HG03575 (cell line): ENCODE measurements around the gene REXO5.
"Not testable (repeated sequence)": the region's sequence is repeated elsewhere in the genome, so short reads cannot be mapped to it uniquely, and the experiment has no call there.

ENCODE experiments used
- ATAC-seq: cut with Tn5 transposase; IDR thresholded peaks from one replicate; pipeline ENCODE4 v1.9.1; 2021; ENCODE audit not compliant: unreplicated experiment, insufficient number of reproducible peaks, low FRiP score; ENCODE audit errors: extremely low read depth

Gene REXO5

GRCh38 chr16:20839504-20839903, 33.2 kb downstream of the REXO5 start:
- no peak for ATAC-seq

DNA sequence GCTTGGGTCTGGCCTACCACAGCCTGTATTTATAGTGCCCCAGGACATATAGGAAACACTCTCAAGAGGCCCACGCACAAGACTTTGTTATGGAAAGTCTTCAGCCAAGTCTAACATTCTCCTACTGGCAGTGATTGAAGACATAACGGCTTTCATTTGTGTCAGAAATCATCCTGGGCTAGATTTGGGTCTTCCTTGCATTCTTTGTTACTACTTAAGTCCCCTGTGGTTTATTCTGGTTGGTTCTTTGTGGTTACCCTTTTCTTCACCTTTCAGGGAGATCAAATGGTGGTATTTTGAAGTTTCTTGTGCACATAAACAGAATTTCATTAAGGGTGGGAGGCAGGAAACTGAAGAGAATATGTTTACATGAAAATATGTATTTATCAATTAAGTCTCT, 37.7 kb downstream of the REXO5 start:
- ATAC-seq: no peak

DNA sequence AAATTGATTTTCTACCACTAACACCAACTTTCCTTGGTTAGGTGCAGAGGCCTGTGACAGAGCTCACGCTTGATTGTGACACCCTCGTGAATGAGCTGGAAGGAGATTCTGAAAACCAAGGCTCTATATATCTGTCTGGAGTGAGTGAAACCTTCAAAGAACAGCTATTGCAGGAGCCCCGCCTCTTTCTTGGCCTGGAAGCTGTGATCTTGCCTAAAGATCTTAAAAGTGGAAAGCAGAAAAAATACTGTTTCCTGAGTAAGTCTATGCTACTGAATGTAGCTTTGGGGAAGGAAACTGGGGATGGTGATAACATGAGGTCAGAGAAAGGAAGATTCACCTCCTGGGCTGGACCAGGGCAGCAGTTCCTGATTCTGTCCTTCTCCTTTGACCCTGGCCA, 38.3 kb downstream of the REXO5 start:
- no peak for ATAC-seq

DNA sequence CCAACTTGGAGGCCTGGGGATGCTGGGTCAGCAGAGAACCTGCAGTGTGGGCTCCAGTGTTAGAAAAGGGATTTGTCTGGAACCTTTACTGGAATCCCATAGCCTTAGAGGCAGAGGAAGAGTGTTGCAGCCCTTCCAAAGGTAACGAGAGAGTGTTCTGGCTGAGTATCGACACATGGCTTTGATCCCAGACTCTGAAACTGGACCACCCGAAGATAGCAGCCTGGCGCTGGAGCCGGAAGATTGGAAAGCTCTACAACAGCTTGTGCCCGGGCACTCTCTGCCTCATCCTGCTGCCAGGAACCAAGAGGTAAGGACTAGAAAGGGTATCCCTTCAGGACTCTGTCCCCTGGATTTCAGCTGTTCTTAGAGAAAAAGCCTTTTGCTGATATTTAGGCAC, 39.7 kb downstream of the REXO5 start:
- ATAC-seq: no peak

GRCh38 chr16:20846551-20846950, 40.2 kb downstream of the REXO5 start:
- ATAC-seq: no peak

DNA sequence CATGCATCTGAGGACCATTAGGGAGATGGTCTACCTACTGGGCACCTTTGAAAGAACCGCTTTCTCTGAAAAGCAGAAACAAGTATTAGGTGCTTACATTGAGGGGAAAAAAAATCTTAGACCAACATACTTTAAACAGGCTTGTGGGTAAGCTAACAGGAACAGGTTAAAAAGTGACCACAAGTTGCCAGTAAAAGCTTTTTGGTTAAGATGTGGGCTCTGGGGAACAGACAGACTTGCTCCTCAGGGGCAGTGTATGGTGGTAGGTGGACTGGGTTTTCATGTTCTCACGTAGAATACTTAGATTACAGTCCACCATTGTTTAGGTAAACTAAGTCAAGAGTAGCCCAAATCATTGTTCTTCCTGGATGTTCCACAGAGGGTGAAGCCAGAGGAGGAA, 41.2 kb downstream of the REXO5 start:
- no peak for ATAC-seq

GRCh38 chr16:20849589-20850390, 43.5 kb downstream of the REXO5 start:
- ATAC-seq: no peak

GRCh38 chr16:20850981-20851380, 44.7 kb downstream of the REXO5 start:
- ATAC-seq: no peak

GRCh38 chr16:20851601-20852000, 45.3 kb downstream of the REXO5 start:
- no peak for ATAC-seq

GRCh38 chr16:20853143-20853542, 46.8 kb downstream of the REXO5 start:
- no peak for ATAC-seq

GRCh38 chr16:20853981-20854620, 47.8 kb downstream of the REXO5 start:
- no peak for ATAC-seq

DNA sequence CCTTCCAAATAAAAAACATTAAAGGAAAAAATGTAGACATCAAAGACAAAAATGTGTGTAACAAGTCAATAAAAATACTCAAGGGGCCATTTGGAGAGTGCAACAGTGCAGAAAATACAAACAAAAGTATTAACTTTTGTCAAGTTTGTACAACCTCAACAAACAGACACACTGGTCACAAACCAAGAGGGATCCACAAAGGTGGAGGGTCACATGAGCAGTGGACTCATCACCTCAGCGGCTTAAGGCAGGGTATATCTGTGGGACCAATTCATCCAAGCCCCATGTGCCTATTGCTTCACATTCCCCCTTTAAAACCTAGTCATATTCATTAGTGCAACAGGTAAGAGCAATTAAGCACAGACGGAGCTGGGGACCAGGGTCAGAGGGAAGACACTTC, 48.6 kb downstream of the REXO5 start:
- no peak for ATAC-seq

GRCh38 chr16:20857281-20857680, 51.0 kb downstream of the REXO5 start:
- ATAC-seq: no peak

DNA sequence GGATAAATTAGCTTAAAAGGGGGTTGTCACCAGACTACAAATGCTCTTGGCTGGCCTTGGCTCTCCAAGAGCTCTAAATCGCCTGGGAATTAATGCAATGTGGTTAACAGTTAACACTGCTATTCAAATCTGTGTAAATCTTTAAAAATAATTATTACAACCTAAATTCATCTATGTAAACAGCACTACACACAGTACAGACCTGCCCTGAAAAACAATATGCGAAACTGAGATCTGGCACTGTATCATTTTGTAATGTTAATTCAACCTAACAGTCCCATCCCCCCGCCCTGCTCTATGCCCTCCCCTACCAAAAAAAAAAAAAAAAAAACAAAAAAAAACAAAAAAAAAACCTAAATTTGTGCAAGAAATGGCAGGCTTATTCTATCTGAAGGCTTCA, 52.9 kb downstream of the REXO5 start:
- no peak for ATAC-seq

DNA sequence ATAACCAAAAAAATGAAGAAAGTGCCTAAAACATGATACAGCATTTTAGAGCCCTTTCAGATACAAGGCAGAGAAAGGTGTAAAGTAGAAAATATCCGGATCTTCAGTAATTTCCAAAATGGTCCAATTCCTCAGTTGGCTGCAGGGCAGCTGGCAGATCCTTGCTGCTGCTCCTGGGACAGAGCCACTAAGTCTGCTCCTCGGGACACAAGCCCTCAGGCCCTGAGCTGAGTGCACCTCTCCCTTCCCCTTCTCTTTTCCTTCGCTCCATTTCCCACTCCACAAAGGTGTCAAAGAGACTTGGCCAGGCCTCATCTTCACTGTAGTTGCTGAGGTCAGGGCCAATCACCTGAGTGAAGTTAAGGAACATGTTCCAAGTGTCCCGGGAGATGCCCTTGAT, 53.4 kb downstream of the REXO5 start:
- no peak for ATAC-seq

GRCh38 chr16:20860361-20860760, 54.0 kb downstream of the REXO5 start:
- no peak for ATAC-seq

GRCh38 chr16:20860995-20861394, 54.7 kb downstream of the REXO5 start:
- ATAC-seq: not testable (repeated sequence)

DNA sequence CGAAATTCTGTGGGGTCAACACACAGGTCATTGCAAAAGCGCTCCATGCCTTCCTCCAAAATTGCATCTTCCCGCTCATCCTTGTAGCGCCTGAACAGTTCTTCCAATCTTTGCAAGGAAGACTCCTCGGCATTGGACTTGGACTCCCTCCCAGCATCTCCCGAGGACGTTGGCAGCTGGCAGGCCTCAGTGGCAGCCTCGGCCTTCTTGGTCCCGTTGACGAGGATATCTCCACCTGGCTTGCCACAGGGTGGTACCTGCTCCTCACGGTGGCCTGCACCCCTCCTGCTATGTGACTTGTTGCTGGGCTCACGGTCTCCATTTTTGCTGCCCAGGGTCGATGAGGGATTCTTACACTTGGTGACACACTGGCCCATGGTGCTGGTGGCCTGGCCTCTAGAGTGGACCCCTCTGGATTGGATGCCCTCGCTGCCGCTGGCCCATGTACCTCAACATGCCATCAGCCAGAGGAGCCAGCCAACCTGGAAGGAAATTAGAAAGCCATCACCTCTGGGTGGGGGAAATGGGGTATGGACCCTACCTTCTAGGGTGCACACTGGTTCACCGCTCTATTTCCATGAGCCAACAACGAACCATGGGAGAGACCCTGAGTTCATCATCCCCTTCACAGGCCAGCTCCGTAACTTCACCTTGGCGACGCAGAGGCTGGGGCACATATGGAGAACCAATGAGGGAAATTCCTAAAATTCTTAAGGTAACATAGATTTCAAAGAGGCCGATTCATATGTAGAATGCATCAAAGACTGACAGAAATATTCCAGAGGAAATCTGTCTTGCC, 56.0 kb downstream of the REXO5 start:
- ATAC-seq: no peak

DNA sequence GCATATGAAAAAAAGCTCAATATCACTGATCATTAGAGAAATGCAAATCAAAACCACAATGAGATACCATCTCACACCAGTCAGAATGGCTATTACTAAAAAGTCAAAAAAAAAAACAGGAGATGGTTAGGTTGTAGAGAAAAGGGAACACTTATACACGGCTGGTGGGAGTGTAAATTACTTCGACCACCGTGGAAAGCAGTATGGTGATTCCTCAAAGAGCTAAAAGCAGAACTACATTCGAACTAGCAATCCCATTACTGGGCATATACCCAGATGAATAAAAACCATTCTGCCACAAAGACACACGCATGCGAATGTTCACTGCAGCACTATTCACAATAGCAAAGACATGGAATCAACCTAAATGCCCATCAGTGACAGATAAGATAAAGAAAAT, 58.0 kb downstream of the REXO5 start:
- not testable (repeated sequence) for ATAC-seq
